IPS-18a (cell line): ENCODE data around the gene ACP1.

Source experiments
- H3K27ac ChIP-seq: one replicate; pipeline ENCODE4 v1.5.1; 2013; ENCODE audit warnings: low read length
- H3K27me3 ChIP-seq: one replicate; pipeline ENCODE4 v1.6.1; 2013; ENCODE audit warnings: mild to moderate bottlenecking, low read length; ENCODE audit not compliant: control insufficient read depth, insufficient read depth
- H3K36me3 ChIP-seq: one replicate; pipeline ENCODE4 v1.6.1; 2013; ENCODE audit warnings: low read depth, low read length; ENCODE audit not compliant: control insufficient read depth
- H3K4me1 ChIP-seq: one replicate; pipeline ENCODE4 v1.6.1; 2013; ENCODE audit warnings: low read depth, low read length; ENCODE audit not compliant: control insufficient read depth
- H3K4me3 ChIP-seq: one replicate; pipeline ENCODE4 v1.5.1; 2013; ENCODE audit warnings: low read length
- H3K9ac ChIP-seq: one replicate; pipeline ENCODE4 v1.6.1; 2013; ENCODE audit warnings: mild to moderate bottlenecking, low read length, moderate library complexity
- H3K9me3 ChIP-seq: one replicate; pipeline ENCODE4 v1.6.1; 2013; ENCODE audit warnings: low read depth, low read length; ENCODE audit not compliant: control insufficient read depth

The ACP1 gene

GRCh38 chr2:283996-284794, 19.4 kb downstream of the ACP1 start:
- H3K4me1 ChIP-seq, result peaks cover 40% of the 10 kb centered on the region
- no peak overlapping the region for H3K9ac ChIP-seq
- peaks cover 35% of the 10 kb centered on the region for H3K36me3 ChIP-seq
- H3K9me3 ChIP-seq, result no peaks in the 10 kb centered on the region
- H3K27ac ChIP-seq, result no peak overlapping the region
- peaks cover 36% of the 10 kb centered on the region for H3K27me3 ChIP-seq
- no peak overlapping the region for H3K4me3 ChIP-seq

GRCh38 chr2:284896-285492, 20.2 kb downstream of the ACP1 start:
- Histone ChIP-seq H3K36me3 (peaks cover 27% of the 10 kb centered on the region), H3K4me3 (peak overlapping the region; percentile 5), H3K27me3 (peaks cover 44% of the 10 kb centered on the region), H3K27ac (no peak overlapping the region), H3K9ac (no peak overlapping the region), H3K9me3 (no peaks in the 10 kb centered on the region), H3K4me1 (peaks cover 40% of the 10 kb centered on the region)

- Histone ChIP-seq H3K27ac (no peak overlapping the region), H3K36me3 (peaks cover 23% of the 10 kb centered on the region), H3K27me3 (peaks cover 50% of the 10 kb centered on the region), H3K4me1 (peaks cover 40% of the 10 kb centered on the region), H3K4me3 (peak overlapping the region; percentile 5), H3K9ac (no peak overlapping the region), H3K9me3 (no peaks in the 10 kb centered on the region)
Measured at GRCh38 chr2:285531-285930, 20.8 kb downstream of the ACP1 start.

GRCh38 chr2:286035-286434, 21.3 kb downstream of the ACP1 start:
- Histone ChIP-seq H3K4me1 (peaks cover 40% of the 10 kb centered on the region), H3K36me3 (peaks cover 18% of the 10 kb centered on the region), H3K9me3 (no peaks in the 10 kb centered on the region), H3K27ac (no peak overlapping the region), H3K4me3 (no peak overlapping the region), H3K27me3 (peaks cover 55% of the 10 kb centered on the region), H3K9ac (no peak overlapping the region)

- H3K9ac ChIP-seq, result no peak overlapping the region
- peak overlapping the region; percentile 41 for H3K4me3 ChIP-seq
- peaks cover 59% of the 10 kb centered on the region for H3K27me3 ChIP-seq
- H3K4me1 ChIP-seq, result peaks cover 40% of the 10 kb centered on the region
- H3K9me3 ChIP-seq, result no peaks in the 10 kb centered on the region
- peaks cover 11% of the 10 kb centered on the region for H3K36me3 ChIP-seq
- H3K27ac ChIP-seq, result no peak overlapping the region
Measured at GRCh38 chr2:286774-287392, 22.1 kb downstream of the ACP1 start.

GRCh38 chr2:287471-287885, 22.7 kb downstream of the ACP1 start:
- Histone ChIP-seq H3K9me3 (no peaks in the 10 kb centered on the region), H3K27ac (no peak overlapping the region), H3K4me1 (peaks cover 40% of the 10 kb centered on the region), H3K4me3 (peak overlapping the region; percentile 41), H3K27me3 (peaks cover 59% of the 10 kb centered on the region), H3K9ac (no peak overlapping the region), H3K36me3 (peaks cover 5% of the 10 kb centered on the region)

GRCh38 chr2:287911-288757, 23.4 kb downstream of the ACP1 start, which contains the start of gene ALKAL2:
ALKAL2 (minus strand) TSS chr2:288091; CDS start chr2:287835, 256 bp downstream.
- peaks cover 59% of the 10 kb centered on the region for H3K27me3 ChIP-seq
- H3K9me3 ChIP-seq, result no peaks in the 10 kb centered on the region
- no peak within 1 kb of the TSS for H3K9ac ChIP-seq
- no peaks in the 10 kb centered on the region for H3K36me3 ChIP-seq
- H3K4me1 ChIP-seq, result peaks cover 39% of the 10 kb centered on the region
- peak within 1 kb of the TSS; percentile 68 for H3K4me3 ChIP-seq
- H3K27ac ChIP-seq, result no peak within 1 kb of the TSS

- peak overlapping the region; percentile 68 for H3K4me3 ChIP-seq
- peaks cover 59% of the 10 kb centered on the region for H3K27me3 ChIP-seq
- no peak overlapping the region for H3K9ac ChIP-seq
- peaks cover 32% of the 10 kb centered on the region for H3K4me1 ChIP-seq
- no peaks in the 10 kb centered on the region for H3K36me3 ChIP-seq
- no peak overlapping the region for H3K27ac ChIP-seq
- no peaks in the 10 kb centered on the region for H3K9me3 ChIP-seq
Measured at GRCh38 chr2:288758-289361, 24.1 kb downstream of the ACP1 start.

- no peaks in the 10 kb centered on the region for H3K36me3 ChIP-seq
- H3K4me1 ChIP-seq, result peaks cover 26% of the 10 kb centered on the region
- peak overlapping the region; percentile 68 for H3K4me3 ChIP-seq
- H3K9me3 ChIP-seq, result no peaks in the 10 kb centered on the region
- no peak overlapping the region for H3K9ac ChIP-seq
- no peak overlapping the region for H3K27ac ChIP-seq
- peaks cover 59% of the 10 kb centered on the region for H3K27me3 ChIP-seq
Measured at GRCh38 chr2:289362-290089, 24.8 kb downstream of the ACP1 start.

GRCh38 chr2:290090-290722, 25.5 kb downstream of the ACP1 start:
- Histone ChIP-seq H3K4me3 (peak overlapping the region; percentile 68), H3K9ac (no peak overlapping the region)

More at GRCh38 chr2:290090-290722, 25.5 kb downstream of the ACP1 start:
- peaks cover 19% of the 10 kb centered on the region for H3K4me1 ChIP-seq
- no peak overlapping the region for H3K27ac ChIP-seq
- no peaks in the 10 kb centered on the region for H3K36me3 ChIP-seq
- peaks cover 57% of the 10 kb centered on the region for H3K27me3 ChIP-seq
- H3K9me3 ChIP-seq, result no peaks in the 10 kb centered on the region
